ENCODE data around the gene DPH2. TPM values are rescaled to one million over a fixed set of nuclear protein-coding genes. Genes with fewer than 3 reads are reported as not detected.

Gene DPH2
- total RNA-seq, 2 experiments from 2014 or later = 28.6 to 42.1 TPM

DNA sequence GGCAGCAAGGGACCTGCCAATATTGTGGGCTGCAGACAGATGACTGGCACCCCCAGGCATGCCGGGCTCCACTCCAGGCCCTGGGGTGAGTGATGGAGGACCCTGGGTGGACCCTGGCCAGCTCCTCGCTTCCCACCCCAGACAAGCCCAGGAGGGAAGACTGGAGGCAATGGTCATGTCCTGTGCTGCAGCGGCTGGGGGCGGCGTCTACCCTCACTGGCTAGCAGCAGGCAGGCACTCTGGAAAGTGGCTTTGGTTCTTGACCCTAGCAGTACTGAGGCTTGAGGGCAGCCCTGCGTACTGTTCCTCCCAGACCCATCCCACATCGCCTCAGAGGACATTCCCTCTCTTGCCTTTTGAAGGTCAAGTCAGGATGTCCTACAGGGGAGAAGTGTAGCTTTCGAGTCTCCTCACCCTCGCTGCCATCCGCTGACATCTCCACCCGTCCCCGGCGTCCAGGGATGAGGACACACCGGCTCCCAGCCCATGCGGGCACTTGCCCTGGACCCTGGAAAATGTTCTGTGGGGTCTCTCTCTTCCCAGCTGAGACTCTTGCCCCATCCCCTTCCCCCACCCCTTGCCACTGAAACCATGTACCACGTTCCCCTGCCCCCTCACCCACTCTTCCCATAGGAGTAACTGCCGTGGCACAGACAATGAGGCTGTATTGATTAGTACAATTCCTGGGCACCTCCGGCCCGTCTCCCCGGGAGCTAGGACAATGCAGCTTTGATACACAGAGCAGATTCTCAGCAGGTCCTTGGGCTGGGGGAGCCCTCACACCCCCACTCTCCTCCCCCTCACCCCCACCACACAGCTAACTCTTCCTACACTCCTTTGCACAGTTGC, 46.5 kb downstream of the DPH2 start:
- POLR2A ChIA-PET = no interaction called here
- BruUV-seq (replicated peaks) = no TSS peak
- intact Hi-C loops (cut with micrococcal nuclease; ENCODE audit: unreplicated experiment) = no loop called here

DNA sequence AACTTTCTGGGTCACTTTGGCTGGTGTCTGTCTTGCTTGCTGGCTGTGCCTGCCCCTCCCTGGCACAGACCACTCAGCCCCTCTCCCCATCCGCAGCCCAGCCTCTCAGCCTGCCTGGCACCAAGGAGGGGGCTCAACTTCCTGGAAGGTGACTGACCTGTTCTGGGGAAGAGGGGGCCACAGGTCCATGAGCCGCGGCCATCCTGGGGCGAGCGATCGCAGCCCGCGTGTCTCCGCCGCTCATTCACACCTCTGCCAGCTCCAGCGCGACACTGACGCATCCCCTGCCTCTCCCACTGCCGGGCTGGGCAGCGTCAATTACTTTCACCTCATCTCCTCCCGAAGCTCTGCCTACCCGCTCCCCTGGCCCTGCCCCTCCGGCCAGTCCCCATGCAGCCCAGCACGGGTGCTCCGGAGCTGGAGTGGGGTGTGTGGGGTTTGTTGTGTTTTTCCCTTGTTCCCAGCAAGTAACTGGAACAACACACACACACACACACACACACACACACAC, 47.1 kb downstream of the DPH2 start:
- TF ChIP-seq EZH2phosphoT487 (IDR thresholded peaks at IDR 0.05; ENCODE audit: borderline replicate concordance, low read depth, low read length) = no peak
- no peak for TF ChIP-seq CTCF (conservative IDR thresholded peaks at IDR 0.05; ENCODE audit: low read length)
- POLR2A ChIA-PET = no interaction called here
- Histone ChIP-seq H3K4me3 (ENCODE audit: low read depth, low read length, poor library complexity, severe bottlenecking) (no peak overlapping the region), H3K79me2 (ENCODE audit: insufficient read depth, low read depth, low read length) (no peaks in the 10 kb centered on the region), H3K36me3 (ENCODE audit: insufficient read depth, low read length) (no peaks in the 10 kb centered on the region), H3K4me2 (ENCODE audit: low read length) (no peak overlapping the region), H3K27ac (ENCODE audit: low read depth, low read length, poor library complexity, severe bottlenecking) (no peak overlapping the region), H2AFZ (ENCODE audit: low read length) (no peak overlapping the region), H4K20me1 (ENCODE audit: insufficient read depth, low read length) (no peaks in the 10 kb centered on the region), H3K9me2 (ENCODE audit: insufficient read depth, low read length) (no peaks in the 10 kb centered on the region), H3K4me1 (ENCODE audit: insufficient read depth, low read length, poor library complexity, severe bottlenecking) (no peaks in the 10 kb centered on the region), H3K9me3 (ENCODE audit: low read length) (no peaks in the 10 kb centered on the region)
- intact Hi-C loops (cut with micrococcal nuclease; ENCODE audit: unreplicated experiment) = no loop called here
- no TSS peak for BruUV-seq (replicated peaks)
- DNase-seq (ENCODE audit: low spot score) = no peak
- CTCF ChIA-PET (ENCODE audit: unreplicated experiment) = interaction anchor here (0.6 kb wide), 1 partner anchor 26 kb away, joined by 4 read pairs; no protein-coding TSS in a partner anchor

More for the DNA sequence above, 46.5 kb downstream of the DPH2 start:
- Histone ChIP-seq H2AFZ (ENCODE audit: low read length) (no peak overlapping the region), H3K9me2 (ENCODE audit: insufficient read depth, low read length) (no peaks in the 10 kb centered on the region), H4K20me1 (ENCODE audit: insufficient read depth, low read length) (no peaks in the 10 kb centered on the region), H3K27ac (ENCODE audit: low read depth, low read length, poor library complexity, severe bottlenecking) (no peak overlapping the region), H3K36me3 (ENCODE audit: insufficient read depth, low read length) (no peaks in the 10 kb centered on the region), H3K4me2 (ENCODE audit: low read length) (no peak overlapping the region), H3K79me2 (ENCODE audit: insufficient read depth, low read depth, low read length) (no peaks in the 10 kb centered on the region), H3K4me3 (ENCODE audit: low read depth, low read length, poor library complexity, severe bottlenecking) (no peak overlapping the region), H3K9me3 (ENCODE audit: low read length) (no peaks in the 10 kb centered on the region), H3K4me1 (ENCODE audit: insufficient read depth, low read length, poor library complexity, severe bottlenecking) (no peaks in the 10 kb centered on the region)
- DNase-seq (ENCODE audit: low spot score) = no peak
- CTCF ChIA-PET (ENCODE audit: unreplicated experiment) = interaction anchor here (0.6 kb wide), 1 partner anchor 26 kb away, joined by 4 read pairs; no protein-coding TSS in a partner anchor
- TF ChIP-seq EZH2phosphoT487 (IDR thresholded peaks at IDR 0.05; ENCODE audit: borderline replicate concordance, low read depth, low read length) (no peak), CTCF (conservative IDR thresholded peaks at IDR 0.05; ENCODE audit: low read length) (no peak)

DNA sequence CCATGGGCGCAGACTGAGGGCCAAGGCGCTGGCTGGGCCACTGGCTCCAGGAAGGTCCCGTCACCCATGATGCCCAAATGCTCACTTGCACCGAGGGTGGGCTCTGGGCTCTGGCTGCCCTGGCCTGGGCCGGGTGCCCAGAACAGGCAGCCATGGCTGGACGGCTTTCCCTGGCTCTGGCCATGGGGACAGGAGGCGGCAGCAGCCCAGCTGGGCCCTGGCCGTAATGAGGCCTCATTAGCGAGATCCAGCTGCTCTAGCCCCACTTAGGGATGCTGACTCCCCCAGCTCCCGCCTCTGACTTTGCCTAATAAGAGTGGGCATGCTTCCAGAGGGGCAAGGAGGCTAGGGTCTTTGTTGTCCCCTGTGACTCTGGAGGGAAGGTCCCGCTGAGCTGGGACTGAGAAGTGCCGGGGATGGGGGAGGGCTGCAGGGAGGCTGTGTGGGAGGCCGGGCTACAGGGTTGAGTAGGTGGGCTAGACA, 49.7 kb downstream of the DPH2 start:
- no TSS peak for BruUV-seq (replicated peaks)
- Histone ChIP-seq H3K27ac (ENCODE audit: low read depth, low read length, poor library complexity, severe bottlenecking) (no peak overlapping the region), H3K36me3 (ENCODE audit: insufficient read depth, low read length) (no peaks in the 10 kb centered on the region), H4K20me1 (ENCODE audit: insufficient read depth, low read length) (no peaks in the 10 kb centered on the region), H3K4me2 (ENCODE audit: low read length) (no peak overlapping the region), H3K4me3 (ENCODE audit: low read depth, low read length, poor library complexity, severe bottlenecking) (no peak overlapping the region), H3K4me1 (ENCODE audit: insufficient read depth, low read length, poor library complexity, severe bottlenecking) (peaks cover under 1% of the 10 kb centered on the region), H3K9me3 (ENCODE audit: low read length) (no peaks in the 10 kb centered on the region), H3K9me2 (ENCODE audit: insufficient read depth, low read length) (no peaks in the 10 kb centered on the region), H3K79me2 (ENCODE audit: insufficient read depth, low read depth, low read length) (no peaks in the 10 kb centered on the region), H2AFZ (ENCODE audit: low read length) (no peak overlapping the region)
- no peak for DNase-seq (ENCODE audit: low spot score)
- TF ChIP-seq EZH2phosphoT487 (IDR thresholded peaks at IDR 0.05; ENCODE audit: borderline replicate concordance, low read depth, low read length) (no peak), CTCF (conservative IDR thresholded peaks at IDR 0.05; ENCODE audit: low read length) (no peak)
- intact Hi-C loops (cut with micrococcal nuclease; ENCODE audit: unreplicated experiment) = no loop called here
- ChIA-PET POLR2A (no interaction called here), CTCF (ENCODE audit: unreplicated experiment) (no interaction called here)

Data from OCI-LY7 (cell line).